Stromal cell of bone marrow (primary cell): ENCODE data around the gene ARHGEF7.
A peak's percentile ranks its signal among the peaks of the same experiment; 100 is the strongest.

Experiments used
- DNase-seq: peaks from one replicate; pipeline ENCODE4 v3.0.0-alpha.2; 2012; ENCODE audit warnings: low read depth

The ARHGEF7 gene

DNA sequence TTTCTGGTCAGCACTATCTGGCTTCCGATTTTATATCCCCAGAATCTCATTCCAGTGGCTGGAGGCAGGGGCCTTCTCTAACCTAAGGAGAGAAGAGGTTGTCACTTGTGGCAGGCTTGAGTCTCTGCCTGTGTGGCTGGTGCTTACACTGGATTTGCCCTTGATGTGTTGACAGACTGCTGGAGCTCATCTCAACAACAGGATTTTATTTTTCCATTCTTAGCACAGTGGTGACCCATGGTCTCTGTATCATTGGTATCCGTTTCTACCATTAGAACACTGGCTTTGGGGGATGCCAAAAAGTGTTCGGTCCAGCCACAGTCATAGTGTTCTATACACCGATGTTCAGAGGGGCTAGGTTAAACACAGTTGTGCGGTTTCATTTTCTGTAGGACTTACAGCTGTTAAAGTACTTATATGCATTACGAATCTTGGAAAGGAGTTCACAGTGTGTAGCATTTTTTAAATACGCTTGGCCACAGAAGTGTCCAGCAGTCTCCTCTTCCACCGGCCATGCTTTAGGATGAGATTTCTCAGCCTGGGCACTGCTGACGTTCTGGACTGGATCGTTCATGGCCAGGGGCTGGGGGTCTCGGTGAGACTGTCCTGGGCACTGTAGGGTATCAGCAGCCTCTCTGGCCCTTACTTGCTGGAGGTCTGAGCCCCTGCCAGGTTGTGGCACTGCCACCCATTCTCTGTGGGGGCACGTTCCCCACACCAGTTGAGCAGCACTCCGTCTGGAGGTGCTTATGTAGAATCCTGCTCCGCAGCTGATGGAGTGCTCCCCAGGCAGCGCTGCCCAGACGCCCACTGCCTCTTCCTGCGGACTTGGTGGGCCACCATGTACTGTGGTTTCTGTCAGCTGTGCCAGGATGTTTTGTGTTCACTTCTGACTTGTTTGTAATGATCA, 163.9 kb downstream of the ARHGEF7 start:
- no peak for DNase-seq

DNA sequence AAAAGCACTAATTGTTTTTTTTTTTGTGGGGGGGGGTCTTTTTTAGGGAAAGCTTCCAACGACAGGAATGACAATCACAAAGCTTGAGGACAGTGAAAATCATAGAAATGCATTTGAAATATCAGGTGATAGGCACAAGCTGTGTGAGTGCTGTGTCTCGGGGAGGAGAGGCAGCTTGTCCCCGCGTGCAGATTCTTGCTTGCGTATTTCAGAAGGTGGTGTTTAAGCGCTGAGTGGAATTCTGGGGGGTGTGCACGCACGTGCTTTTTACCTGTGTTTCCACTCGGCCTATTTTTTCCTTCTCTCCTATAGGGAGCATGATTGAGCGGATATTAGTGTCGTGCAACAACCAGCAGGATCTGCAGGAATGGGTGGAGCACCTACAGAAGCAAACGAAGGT, 165.1 kb downstream of the ARHGEF7 start:
- no peak for DNase-seq

DNA sequence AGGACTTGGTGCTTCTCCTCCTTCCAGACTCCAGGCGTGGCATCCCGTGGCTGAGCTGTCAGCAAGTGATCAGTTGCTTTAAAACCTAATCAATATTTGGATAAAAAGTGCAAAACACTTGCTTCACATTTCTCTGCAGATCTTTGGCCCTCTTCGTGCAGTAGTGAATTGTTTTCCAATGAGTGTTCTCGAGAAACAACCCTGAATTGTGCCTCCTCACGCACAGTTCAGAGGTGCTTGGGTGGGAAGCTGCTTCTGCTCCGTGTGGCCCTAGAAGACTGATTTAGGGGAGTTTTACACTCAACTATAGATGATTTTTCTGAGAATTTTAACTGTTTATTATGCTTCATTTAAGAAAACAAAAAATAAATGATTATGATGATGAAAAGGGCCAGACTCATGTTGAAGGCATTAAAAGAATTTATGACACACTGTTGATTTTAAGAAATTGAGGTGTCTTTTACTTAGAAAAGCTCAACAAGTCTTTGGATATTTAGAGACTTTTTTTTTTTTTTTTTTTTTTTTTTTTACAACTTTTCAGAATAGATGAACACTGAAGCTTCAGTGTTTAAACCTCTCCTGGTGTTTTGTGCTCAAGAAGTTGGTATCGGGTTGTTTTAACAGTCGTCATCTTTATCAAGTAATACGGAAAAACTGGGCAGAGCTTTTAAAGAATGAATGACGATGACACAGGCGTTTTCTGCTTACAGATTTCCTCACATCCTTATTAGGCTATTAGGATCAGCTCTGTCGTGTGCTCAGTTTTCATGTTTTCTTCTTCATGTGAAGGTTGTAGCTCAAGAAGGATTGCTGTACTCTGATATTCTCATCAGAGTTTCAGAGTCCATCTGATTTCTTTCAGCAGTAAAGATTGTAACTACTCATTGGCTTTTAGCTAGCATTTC, 165.8 kb downstream of the ARHGEF7 start:
- no peak for DNase-seq

DNA sequence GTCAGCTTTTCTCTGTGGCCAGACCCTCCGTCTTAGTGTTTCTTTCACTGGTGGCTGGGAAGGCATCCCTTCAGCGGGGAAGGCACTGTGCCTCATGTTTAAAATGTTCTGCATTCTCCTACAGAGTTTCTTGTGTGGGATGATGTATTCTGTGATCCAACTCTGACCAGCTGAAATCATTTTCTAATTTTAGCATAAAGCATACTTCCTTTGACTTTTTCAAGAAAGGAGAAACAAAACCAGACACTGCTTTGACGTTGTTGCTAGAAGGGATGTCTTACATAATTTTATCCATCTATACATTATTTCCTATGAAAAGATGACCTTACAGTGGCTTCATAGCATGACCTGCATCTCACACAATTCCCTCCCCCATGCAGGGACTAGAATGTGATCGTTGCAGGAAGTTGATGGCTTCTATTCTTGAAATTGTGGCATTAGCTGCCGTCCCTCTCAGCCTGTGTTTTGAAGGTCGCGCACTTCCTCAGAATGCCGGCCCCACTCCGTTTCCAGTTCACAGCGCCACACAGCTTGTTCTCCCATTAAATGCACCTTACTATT, 166.7 kb downstream of the ARHGEF7 start:
- DNase-seq = peak; percentile 23

DNA sequence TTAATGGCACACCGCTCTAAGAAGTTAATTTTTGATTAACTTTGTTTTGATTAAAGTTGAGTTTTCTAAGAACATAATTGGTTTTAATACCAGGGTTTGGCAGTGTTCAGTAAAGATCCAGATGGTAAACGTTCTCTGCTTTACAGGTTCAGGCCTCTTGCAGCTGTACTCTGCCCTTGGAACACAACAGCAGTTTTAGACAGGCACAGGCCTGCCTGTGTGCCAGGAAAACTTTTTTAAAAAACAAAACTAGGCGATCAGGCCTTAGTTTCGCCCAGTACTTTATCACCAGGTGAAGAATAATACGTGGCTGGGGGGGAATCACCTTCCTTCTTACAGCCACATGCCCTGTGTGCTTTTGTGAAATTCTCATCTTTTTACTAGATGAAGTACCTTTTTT, 167.3 kb downstream of the ARHGEF7 start:
- DNase-seq = no peak

DNA sequence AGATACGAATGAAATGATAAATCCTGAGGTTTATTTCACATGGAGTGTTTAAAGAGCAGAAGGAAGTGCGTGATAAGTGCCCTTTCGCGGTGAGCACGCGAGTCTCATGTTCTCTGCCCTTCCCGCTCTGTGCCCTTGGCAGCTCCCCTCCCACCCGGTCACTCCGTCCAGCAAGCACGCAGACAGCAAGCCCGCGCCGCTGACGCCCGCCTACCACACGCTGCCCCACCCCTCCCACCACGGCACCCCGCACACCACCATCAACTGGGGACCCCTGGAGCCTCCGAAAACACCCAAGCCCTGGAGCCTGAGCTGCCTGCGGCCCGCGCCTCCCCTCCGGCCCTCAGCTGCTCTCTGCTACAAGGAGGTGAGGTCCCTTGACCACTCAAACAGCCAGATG, 167.9 kb downstream of the ARHGEF7 start:
- DNase-seq = no peak

DNA sequence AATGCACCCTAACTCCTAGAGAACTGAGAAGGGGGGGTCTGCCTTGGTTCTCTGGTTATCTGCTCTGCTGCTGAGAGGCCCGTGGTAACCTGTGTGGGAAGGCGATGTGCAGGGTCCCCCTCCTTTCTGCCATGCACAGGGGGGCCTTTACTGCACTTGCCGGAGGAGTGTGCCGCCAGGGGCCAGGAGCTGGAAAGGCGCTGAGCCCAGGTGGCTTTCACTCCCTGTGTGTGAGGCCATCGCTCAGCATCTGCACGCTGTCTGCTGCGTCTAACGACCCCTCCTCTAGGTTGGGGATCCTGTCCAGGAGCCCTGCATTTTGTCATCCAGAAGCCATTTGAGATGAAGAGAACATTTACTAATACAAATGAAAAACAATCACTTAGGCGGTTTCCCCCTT, 168.3 kb downstream of the ARHGEF7 start:
- no peak for DNase-seq

DNA sequence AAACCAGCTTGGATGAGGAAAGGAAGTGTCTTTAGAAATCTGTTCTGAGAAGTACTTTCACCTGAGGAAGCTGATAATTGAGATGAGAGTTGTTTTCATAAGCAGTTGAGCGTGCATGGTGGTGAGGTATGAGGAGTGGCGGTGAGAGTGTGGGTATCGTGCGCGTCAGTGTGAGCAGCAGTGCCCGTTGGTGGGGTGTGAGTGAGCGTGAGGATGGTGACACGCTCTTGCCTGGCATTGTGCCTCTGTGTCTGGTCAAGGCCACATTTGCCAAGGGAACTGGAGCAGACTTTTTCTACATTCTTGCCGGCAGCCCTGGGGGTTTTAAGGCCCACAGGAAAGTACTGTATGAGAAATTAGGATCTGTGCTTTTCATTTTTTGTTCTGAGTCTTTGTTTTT, 168.9 kb downstream of the ARHGEF7 start:
- DNase-seq = no peak

DNA sequence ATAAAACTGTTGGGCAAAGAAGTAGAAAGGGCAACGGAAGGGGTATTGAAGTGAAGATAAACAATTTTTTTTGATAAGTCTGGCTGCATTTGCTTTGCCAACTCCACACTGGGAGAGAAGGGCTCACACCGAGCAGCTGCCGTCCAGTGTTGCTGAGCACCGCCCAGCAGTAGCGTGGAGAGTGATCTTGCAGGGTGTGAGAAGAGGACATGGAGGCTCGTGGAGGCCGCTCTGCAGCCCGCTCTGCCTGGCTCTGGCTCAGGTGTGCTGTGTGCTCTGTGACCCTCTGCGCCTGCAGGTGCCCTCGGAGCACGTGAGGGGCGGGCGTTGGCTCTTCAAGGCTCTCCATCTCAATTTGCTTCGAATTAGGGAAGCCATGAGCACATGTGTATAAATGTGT, 169.5 kb downstream of the ARHGEF7 start:
- DNase-seq = no peak

DNA sequence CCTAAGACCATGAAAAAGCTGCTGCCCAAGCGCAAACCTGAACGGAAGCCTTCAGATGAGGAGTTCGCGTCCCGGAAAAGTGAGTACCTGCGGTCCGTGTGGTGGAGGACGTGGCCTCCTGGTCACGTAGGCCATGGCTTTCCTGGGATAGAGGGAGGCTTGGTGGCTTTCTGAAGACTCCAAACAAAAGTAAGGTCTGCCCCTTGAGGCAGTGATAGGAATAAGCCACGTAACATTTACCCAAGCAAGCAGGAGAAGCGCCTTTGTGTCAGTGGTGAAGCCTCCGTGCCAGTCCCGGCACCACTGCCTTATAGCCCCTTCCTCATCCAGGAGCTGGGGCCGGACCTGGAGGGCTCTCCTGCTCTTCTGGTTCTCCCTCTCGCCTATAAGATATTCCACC, 171.1 kb downstream of the ARHGEF7 start:
- DNase-seq = no peak

DNA sequence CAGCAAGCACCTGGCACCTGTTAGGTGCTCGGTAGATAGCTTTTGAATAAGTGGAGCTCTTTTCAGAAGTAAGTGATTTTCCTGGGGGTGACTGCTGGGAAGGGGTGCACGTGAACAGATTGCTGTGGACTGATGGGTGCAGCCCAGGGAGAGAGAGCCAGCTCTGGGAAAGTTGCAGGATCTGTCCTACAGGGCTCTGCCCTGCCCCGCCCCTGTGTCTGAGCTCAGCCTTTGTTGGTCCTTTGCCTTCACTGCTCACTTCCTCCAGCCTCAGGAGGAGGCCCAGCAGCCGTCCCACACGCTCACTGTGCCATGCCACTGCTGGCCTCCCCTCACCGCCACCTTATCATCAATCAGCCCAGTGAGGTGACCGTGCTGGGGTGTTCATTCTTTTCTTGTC, 171.6 kb downstream of the ARHGEF7 start:
- no peak for DNase-seq

DNA sequence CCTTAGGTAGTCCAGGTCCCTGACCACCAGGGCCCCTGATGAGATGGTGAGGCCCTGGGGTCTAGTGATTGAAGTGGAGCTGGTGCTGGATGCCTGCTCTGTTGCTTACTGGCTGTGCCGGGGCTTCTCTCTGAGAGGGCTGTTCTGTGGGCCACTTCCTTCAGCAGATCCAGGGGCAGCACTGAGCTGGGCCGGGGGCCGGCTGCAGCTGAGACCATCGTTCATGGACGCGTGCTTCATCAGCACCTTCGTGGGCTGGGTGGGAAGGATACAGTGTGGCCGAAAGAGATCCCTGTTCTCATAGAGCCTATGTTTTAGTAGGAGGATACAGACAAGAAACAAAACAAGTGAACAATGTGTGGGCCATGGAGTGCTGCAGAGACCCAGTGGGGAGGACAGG, 172.1 kb downstream of the ARHGEF7 start:
- DNase-seq = no peak

DNA sequence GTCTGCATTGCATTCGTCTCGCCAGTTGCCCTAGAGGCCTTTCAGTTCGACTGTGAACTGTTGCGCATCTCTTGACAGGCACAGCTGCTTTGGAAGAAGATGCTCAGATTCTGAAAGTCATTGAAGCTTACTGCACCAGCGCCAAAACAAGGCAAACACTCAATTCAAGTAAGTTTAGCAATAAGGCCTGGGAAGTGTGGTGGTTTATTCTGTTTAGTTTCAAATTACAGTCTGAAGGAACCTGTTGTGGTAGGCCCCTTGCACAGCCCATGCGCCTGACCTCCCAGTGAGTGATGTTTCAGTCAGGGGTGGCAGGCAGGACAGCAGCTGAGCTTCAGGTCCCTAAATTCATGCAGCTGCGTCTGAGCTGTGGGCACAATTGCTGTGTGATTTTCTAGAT, 173.2 kb downstream of the ARHGEF7 start:
- no peak for DNase-seq

DNA sequence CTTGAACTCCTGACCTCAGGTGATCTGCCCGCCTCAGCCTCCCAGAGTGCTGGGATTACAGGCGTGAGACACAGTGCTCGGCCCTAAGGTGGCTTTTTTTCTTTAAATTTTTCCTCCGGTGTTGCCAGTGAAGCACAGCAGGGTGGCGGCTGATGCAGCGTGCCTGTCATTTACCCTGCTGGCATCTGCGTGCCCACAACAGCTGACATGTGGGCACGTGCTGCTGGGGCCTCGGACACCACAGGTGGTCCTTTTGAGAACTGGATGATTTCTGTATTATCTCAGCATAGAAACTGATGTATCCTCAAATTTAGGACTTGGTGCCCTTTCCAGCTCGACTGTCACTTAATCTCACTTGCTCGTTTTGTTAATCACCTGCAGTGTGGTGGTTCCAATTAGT, 174.1 kb downstream of the ARHGEF7 start:
- no peak for DNase-seq

DNA sequence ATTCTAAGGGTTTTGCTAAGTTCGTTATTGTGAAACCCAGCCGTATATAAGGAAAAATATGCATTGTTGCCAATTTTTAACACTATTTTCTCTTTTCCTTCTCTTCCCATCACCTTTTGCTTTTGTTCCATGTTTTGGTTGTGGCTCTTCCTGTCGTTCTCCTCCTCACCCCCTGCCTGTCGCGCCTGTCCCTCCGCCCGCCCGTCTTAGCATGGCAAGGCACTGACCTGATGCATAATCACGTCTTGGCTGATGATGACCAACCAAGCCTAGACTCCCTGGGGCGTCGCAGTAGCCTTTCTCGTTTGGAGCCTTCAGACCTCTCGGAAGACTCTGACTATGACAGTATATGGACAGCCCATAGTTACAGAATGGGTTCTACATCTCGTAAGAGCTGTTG, 176.8 kb downstream of the ARHGEF7 start:
- no peak for DNase-seq

DNA sequence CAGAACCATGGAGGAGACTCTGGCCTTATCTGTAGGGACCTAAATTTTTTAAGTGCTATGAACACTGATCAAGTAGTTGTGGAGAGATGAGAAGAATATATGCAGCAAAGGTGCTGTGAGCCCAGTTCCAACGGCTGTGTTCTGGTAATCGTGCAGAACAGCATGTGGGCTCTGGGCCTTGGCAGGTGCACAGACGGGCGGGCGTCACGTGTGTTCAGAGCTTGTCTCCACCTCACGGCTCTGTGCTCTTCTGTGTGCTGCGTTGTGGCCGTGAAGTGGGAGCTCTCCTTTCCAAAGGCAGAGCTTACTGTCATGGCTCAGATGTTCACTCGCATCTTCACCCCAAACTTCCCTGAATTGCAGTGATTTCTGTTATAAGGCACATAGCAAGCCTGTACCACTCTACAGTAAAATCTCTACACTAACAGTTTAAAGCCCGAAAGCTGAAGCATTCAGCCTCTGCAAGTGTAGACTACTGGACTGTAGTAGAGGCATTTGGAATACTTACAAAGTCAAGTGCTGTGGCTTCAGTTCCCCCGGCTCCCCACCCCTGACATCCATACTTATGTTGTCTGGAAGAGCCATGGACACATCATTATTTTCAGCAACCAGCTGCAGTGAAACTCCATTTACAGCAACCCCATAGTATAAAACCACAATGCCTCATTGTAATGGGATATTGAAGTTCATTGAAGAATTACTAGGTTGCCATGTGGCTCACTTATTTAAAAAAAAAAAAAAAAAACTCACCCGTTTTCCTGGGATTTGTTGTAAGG, 177.8 kb downstream of the ARHGEF7 start:
- no peak for DNase-seq

DNA sequence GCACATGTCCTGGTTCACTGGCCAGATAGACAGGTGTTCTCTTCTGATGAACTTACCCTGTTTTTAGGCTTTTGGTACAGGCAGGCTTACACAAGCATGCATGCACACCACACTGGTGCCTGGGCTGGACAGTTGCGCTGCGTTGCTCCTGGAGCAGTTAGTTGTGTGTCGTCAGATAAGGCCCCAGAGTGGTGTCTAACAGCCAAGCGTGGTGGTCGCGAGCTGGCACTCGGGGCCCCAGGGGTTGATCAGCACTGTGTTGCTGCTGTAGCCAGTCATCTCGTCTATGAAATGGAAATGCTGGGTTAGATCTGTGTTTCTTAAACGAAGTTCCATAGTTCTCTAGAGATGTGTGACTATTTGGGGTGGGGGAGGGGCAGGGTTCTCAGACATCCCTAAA, 180.8 kb downstream of the ARHGEF7 start:
- no peak for DNase-seq

DNA sequence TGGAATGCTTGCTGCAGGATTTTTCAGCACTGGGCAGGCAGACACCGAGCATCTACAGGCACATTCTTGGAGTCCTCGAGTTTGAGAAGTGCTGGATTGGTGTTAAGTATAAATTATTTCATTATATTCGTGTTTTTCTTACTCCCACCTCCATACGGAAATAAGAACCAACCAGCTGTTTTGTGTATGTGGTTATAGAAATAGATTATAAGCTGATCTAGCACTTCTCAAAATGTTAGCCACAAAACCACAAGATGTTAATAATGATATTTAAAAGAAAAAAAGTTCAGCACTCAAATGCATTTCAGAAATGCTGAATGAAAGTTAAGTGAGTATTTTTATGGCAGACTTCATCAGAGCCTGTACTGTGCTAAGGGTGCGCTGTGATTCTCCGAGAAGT, 181.3 kb downstream of the ARHGEF7 start:
- DNase-seq = no peak

DNA sequence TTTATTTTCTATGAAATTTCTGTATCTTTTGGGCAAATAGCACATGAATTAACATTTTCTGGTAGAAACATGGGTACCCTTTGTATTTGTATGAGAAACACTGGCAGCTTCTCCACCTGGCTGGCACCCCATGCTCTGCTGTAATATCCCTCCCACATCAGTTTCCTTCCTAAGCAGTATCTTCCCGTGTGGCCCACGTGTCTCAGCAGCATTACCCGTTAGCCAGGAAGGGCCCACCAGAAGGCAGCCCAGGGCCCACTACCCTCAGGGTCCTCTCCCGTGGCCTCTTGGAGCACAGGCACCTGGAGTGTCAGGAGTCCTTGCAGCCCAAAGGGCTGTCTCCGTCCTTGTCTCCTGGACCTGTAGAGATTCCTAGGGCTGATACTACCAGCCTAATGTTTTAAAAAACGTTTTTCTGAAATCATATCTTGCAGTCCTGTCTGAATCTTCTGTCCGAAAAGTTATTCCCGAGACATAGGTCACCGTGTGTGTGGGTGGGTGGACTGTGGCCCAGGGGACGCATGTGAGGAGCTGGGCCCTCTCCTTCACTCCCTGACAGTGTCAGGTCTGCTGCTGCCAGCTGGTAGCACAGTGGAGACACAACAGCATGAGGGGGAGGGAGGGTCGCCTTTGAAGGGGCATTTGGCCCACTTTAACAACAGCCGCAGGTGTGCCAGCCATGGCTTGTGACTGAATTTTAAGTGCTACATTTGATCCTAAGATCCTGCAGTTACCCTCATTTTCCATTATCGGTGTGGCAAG, 183.3 kb downstream of the ARHGEF7 start:
- DNase-seq = no peak

DNA sequence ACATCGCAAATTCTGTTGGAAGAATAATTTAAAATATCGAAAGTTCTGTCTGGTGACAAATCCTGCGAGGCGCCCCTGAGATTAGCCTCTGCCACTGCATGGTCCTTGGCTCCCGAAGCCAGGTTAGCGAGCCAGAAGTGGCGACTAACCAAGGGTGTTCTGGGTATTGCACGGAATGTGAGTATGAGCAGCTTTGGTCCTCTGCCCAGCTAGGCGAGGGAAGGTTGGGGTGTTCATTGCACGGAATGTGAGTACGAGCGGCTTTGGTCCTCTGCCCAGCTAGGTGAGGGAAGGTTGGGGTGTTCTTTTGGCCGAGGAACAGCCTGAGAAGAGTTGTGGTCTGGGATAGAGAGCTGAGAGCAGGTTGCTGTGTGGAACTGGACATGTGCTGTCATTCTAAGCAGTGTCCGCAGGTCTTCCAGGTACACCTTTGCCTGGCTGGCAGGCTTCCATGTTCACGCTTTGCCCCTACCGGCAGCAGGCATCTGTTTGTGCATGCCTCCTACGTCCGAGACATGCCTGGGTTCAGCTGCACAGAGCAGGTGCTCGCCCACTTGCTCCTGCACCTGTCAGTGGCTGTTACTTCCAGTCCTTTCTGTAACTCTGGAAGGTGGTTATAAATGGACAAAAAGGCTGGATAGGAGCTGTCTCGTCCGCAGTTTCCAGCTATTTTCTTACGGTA, 187.1 kb downstream of the ARHGEF7 start:
- no peak for DNase-seq

DNA sequence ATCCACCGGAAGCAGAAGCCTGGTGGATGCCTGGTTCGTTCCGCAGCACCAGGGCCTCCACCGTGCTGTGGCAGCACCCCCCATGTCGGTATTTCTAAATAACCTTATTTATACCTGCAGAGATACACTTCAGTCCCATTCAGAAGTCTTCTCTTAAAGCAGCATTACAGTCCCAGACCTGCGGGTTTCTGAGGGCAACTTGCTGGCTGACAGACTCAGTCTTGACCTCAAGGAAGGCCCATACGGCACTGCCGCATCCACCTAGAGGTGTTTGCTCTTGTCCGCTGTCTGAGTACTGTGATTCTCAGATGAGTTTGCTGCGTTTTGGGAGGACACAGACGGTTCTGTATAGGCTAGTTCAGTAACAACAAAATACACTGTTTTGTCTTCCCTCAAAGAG, 188.4 kb downstream of the ARHGEF7 start:
- DNase-seq = no peak
